HepG2 (cell line): ENCODE data around the gene SEMA6B. TPM values are rescaled to one million over a fixed set of nuclear protein-coding genes. Genes with fewer than 3 reads are reported as not detected.

ENCODE experiments used
- ATAC-seq: fragments of 200-7000 bp; cut with Tn5 transposase; 3 replicates; pipeline ENCODE4 v1.9.1; 2020; ENCODE audit warnings: mild to moderate bottlenecking, moderate library complexity
- BruUV-seq: library from RNA; stranded (reverse); fragments of 400-500 nt; replicated peaks from 2 replicates; lab custom pipeline; 2021; lab: Mats Ljungman, UMichigan
- CTCF ChIA-PET: fragments of 300-600 bp; formaldehyde crosslinking; extraction: SDS; loops from one replicate; lab custom pipeline; 2021; ENCODE audit warnings: low total read pairs, inconsistent platforms, low intra/inter-chr PET ratio; lab: Yijun Ruan, JAX
- POLR2A ChIA-PET: fragments of 350-600 bp; sonication (Branson Sonifier 250); formaldehyde crosslinking; loops from one replicate; lab custom pipeline; 2020; ENCODE audit warnings: antibody characterized with exemption, inconsistent platforms; lab: Yijun Ruan, JAX
- DNase-seq: peaks from one replicate; pipeline ENCODE4 v3.0.0-alpha.2; 2015; ENCODE audit warnings: low spot score
- FAIRE-seq: peaks from 3 replicates; lab custom pipeline; 2011; peaks lifted over from hg19 to GRCh38; lab: Jason Lieb, UNC
- H2AFZ ChIP-seq: one replicate; pipeline ENCODE4 v1.6.1; 2011; ENCODE audit warnings: low read length, inconsistent platforms
- H3K27ac ChIP-seq: fragments of 300-600 bp; 3 replicates; pipeline ENCODE4 v1.8.0; 2011; ENCODE audit warnings: mixed run types, mild to moderate bottlenecking, mixed read lengths, low read length, inconsistent platforms; ENCODE audit not compliant: insufficient read depth; ENCODE audit errors: extremely low read length
- H3K27me3 ChIP-seq, 2 experiments: fragments of 200-600 bp in 1 of 2; 2 replicates in 1 of 2; 3 replicates in 1 of 2; pipeline versions ENCODE4 v1.6.0 to v1.8.0; 2011; ENCODE audit warnings: low read length in 2 of 2, mild to moderate bottlenecking in 2 of 2, moderate library complexity in 2 of 2, inconsistent platforms in 1 of 2; ENCODE audit not compliant: insufficient read depth in 2 of 2, control insufficient read depth in 1 of 2
- H3K36me3 ChIP-seq, 2 experiments: fragments of 200-600 bp in 1 of 2; replicated peaks in 1 of 2; 2 replicates in 1 of 2; 3 replicates in 1 of 2; pipeline versions ENCODE4 v1.5.1 to v1.8.0; 2011; ENCODE audit warnings: low read length in 2 of 2, inconsistent platforms in 1 of 2; ENCODE audit not compliant: insufficient read depth in 2 of 2, control insufficient read depth in 1 of 2
- H3K4me1 ChIP-seq: 2 replicates; pipeline ENCODE4 v1.5.1; 2012; ENCODE audit warnings: low read length, inconsistent platforms; ENCODE audit not compliant: insufficient read depth
- H3K4me2 ChIP-seq: 2 replicates; pipeline ENCODE4 v1.6.0; 2011; ENCODE audit warnings: low read depth, low read length, inconsistent platforms
- H3K4me3 ChIP-seq, 3 experiments: fragments of 200-600 bp in 1 of 3; sonication (generic), shearing (Covaris generic) in 1 of 3; replicated peaks in 1 of 3; 2 replicates each; pipeline ENCODE4 v1.5.1; 2011 to 2016; ENCODE audit warnings: low read length in 3 of 3, inconsistent platforms in 2 of 3, low read depth in 2 of 3, mild to moderate bottlenecking in 2 of 3, control low read depth in 1 of 3, mixed read lengths in 1 of 3; ENCODE audit not compliant: insufficient read depth in 1 of 3
- H3K79me2 ChIP-seq: one replicate; pipeline ENCODE4 v1.6.1; 2011; ENCODE audit warnings: low read length, inconsistent platforms; ENCODE audit not compliant: insufficient read depth
- H3K9ac ChIP-seq: 2 replicates; pipeline ENCODE4 v1.6.0; 2011; ENCODE audit warnings: mild to moderate bottlenecking, low read depth, low read length, inconsistent platforms; ENCODE audit not compliant: insufficient read depth
- H3K9me3 ChIP-seq: 2 replicates; pipeline ENCODE4 v1.5.1; 2012; ENCODE audit warnings: mild to moderate bottlenecking, low read length
- H4K20me1 ChIP-seq: 2 replicates; pipeline ENCODE4 v1.6.0; 2011; ENCODE audit warnings: inconsistent platforms, mild to moderate bottlenecking, low read length, moderate library complexity; ENCODE audit not compliant: insufficient read depth
- AGO2 ChIP-seq: fragments of 200-400 bp; formaldehyde crosslinking; optimal IDR thresholded peaks from 2 replicates; pipeline ENCODE3; 2017; ENCODE audit warnings: mild to moderate bottlenecking, low read depth, low read length, moderate library complexity
- CENPX ChIP-seq: sonication (generic); formaldehyde crosslinking; IDR thresholded peaks from 2 replicates; pipeline ENCODE4 v1.9.0; 2021; ENCODE audit warnings: mild to moderate bottlenecking, missing genetic modification reagents, moderate library complexity
- MBD4 ChIP-seq: IDR thresholded peaks from 2 replicates; pipeline ENCODE4 v1.6.1; 2012; ENCODE audit warnings: low read length, inconsistent platforms, borderline replicate concordance
- RBFOX2 ChIP-seq: fragments of 200-400 bp; formaldehyde crosslinking; IDR thresholded peaks from 2 replicates; pipeline ENCODE4 v1.6.1; 2017; ENCODE audit warnings: low read depth, mild to moderate bottlenecking, low read length
- REPIN1 ChIP-seq: sonication (generic); formaldehyde crosslinking; IDR thresholded peaks from 2 replicates; pipeline ENCODE4 v1.8.0; 2022; ENCODE audit warnings: missing genetic modification reagents, low read depth, mild to moderate bottlenecking, borderline replicate concordance
- ZFX ChIP-seq: sonication (generic); formaldehyde crosslinking; IDR thresholded peaks from 2 replicates; pipeline ENCODE4 v1.4.0; 2020; ENCODE audit warnings: mild to moderate bottlenecking, low read depth, missing genetic modification reagents, moderate library complexity
- ZNF138 ChIP-seq: sonication (generic); formaldehyde crosslinking; IDR thresholded peaks from 2 replicates; pipeline ENCODE4 v1.5.0; 2020; ENCODE audit warnings: mild to moderate bottlenecking, low read depth, missing genetic modification reagents
- ZNF282 ChIP-seq: fragments of 450-650 bp; IDR thresholded peaks from 2 replicates; pipeline ENCODE4 v1.6.1; 2018; ENCODE audit not compliant: partially characterized antibody
- ZNF605 ChIP-seq: sonication (generic); formaldehyde crosslinking; IDR thresholded peaks from 2 replicates; pipeline ENCODE4 v1.8.0; 2022; ENCODE audit warnings: mild to moderate bottlenecking, missing genetic modification reagents
- ZNF614 ChIP-seq: IDR thresholded peaks from 2 replicates; pipeline ENCODE4 v1.6.1; 2018; ENCODE audit warnings: missing biosample characterization, missing genetic modification reagents, inconsistent platforms, borderline replicate concordance
- ZNF766 ChIP-seq: sonication (generic); formaldehyde crosslinking; IDR thresholded peaks from 2 replicates; pipeline ENCODE4 v1.5.0; 2020; ENCODE audit warnings: missing genetic modification reagents, borderline replicate concordance
- WGBS: methylation state at CpG from one replicate; pipeline ENCODE4 v1.1.6; 2017; ENCODE audit warnings: low lambda C conversion rate; 5-methylcytosine and 5-hydroxymethylcytosine counted together
- in situ Hi-C: cut with HindIII; loops from 2 replicates; pipeline ENCODE4 v1.10.0; 2017; ENCODE audit warnings: low pct_unique_long_range_greater_than_20kb; ENCODE audit not compliant: extremely low pct_ligation_motif_present
- intact Hi-C: fragments of 100-400 bp; cut with micrococcal nuclease; formaldehyde crosslinking; loops from one replicate; pipeline ENCODE4 v1.10.0; 2022; ENCODE audit not compliant: unreplicated experiment
- polyA plus RNA-seq, 8 experiments: library from polyadenylated mRNA; depleted of rRNA in 3 of 8; stranded (reverse) in 7 of 8; unstranded in 1 of 8; fragments of >200 nt; fragmentation: Illumina TruSeq in 4 of 8; extraction: Trizol in 4 of 8; gene quantifications; 2 replicates each; pipeline versions ENCODE4 v1.2.1 to v1.2.3, GENCODE V29; 2011 to 2016; ENCODE audit warnings: low read depth in 4 of 8, missing spikeins in 1 of 8, mixed read lengths in 1 of 8; ENCODE audit not compliant: insufficient read depth in 1 of 8
- total RNA-seq, 5 experiments: library from RNA; depleted of rRNA; stranded (reverse); fragments of >200 nt; fragmentation: Illumina TruSeq; extraction: Trizol; gene quantifications; 2 replicates each; pipeline ENCODE4 v1.2.3, GENCODE V29; 2016; ENCODE audit warnings: low read depth in 1 of 5
- TF ChIP-seq, protein P1 (sequence below): sonication (generic); formaldehyde crosslinking; IDR thresholded peaks from 2 replicates; pipeline ENCODE4 v1.5.0; 2020; ENCODE audit warnings: mild to moderate bottlenecking, missing genetic modification reagents

The SEMA6B gene
- total and polyA plus RNA-seq, 2 of the 13 experiments (the other 11 are each of a cell fraction or from before 2014, with no cell fraction given) = 45.5 to 67.1 TPM

DNA sequence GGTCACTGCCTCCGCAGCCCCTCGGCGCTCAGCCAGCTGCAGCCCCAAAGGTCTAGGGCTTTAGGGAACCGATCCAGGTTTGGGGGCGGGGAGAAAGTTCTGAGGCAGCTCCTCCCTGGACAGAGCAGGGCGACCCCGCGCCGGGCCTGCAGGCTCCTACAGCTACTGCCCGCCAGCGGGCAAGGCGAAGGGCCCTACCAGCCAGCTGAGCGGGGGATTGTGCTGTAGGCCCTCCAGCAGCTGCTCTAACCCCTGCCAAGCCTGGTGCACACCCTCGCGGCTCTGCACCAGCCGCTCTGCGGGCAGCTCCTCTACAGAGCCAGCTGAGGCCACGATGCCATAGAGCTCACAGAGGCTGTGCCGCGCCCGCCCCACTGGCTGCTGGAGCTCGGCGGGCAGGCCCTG, 55.2 kb downstream of the SEMA6B start:
- no TSS peak for BruUV-seq
- no peak for FAIRE-seq
- H3K27me3 ChIP-seq = no peaks in the 10 kb centered on the region
- no peak for TF ChIP-seq ZNF138 (CRISPR knock-in tag)
- TF ChIP-seq ZNF766 (CRISPR knock-in tag) = no peak
- no peak for TF ChIP-seq ZNF614 (CRISPR knock-in tag)
- TF ChIP-seq RBFOX2 = 0 out of 2 replicates have a peak, but pooled peaks have one; percentile 39
- no peak for TF ChIP-seq CENPX (CRISPR knock-in tag)
- no peak for TF ChIP-seq REPIN1 (CRISPR knock-in tag)
- TF ChIP-seq AGO2 = peak; percentile 84
- no peak for TF ChIP-seq ZNF282
- no peak for TF ChIP-seq ZNF605
- no peak for TF ChIP-seq MBD4
- TF ChIP-seq, protein P1, sequence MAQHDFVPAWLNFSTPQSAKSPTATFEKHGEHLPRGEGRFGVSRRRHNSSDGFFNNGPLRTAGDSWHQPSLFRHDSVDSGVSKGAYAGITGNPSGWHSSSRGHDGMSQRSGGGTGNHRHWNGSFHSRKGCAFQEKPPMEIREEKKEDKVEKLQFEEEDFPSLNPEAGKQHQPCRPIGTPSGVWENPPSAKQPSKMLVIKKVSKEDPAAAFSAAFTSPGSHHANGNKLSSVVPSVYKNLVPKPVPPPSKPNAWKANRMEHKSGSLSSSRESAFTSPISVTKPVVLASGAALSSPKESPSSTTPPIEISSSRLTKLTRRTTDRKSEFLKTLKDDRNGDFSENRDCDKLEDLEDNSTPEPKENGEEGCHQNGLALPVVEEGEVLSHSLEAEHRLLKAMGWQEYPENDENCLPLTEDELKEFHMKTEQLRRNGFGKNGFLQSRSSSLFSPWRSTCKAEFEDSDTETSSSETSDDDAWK (CRISPR knock-in tag) = no peak
- no peak for TF ChIP-seq ZFX (CRISPR knock-in tag)
- no peak overlapping the region for H3K9ac ChIP-seq
- no peaks in the 10 kb centered on the region for H3K9me3 ChIP-seq
- peaks cover 4 to 15% of the 10 kb centered on the region in 2 experiments; a peak in 2 of 5 replicates for H3K36me3 ChIP-seq
- DNase-seq = no peak
- no peaks in the 10 kb centered on the region for H3K4me1 ChIP-seq
- no CpG with 5 or more reads among the region's 23 CpGs for WGBS
- H2AFZ ChIP-seq = no peak overlapping the region
- CTCF ChIA-PET = no interaction called here
- no peak overlapping the region for H3K4me3 ChIP-seq
- no peak overlapping the region for H3K27ac ChIP-seq
- no peak overlapping the region for H3K4me2 ChIP-seq
- intact Hi-C loops = no loop called here
- in situ Hi-C loops = no loop called here
- H4K20me1 ChIP-seq = no peaks in the 10 kb centered on the region
- no peak for ATAC-seq
- H3K79me2 ChIP-seq = no peaks in the 10 kb centered on the region
- POLR2A ChIA-PET = interaction anchor here (0.7 to 1.2 kb wide), 2 partner anchors 14 to 33 kb away, joined by 3 read pairs; partner anchors contain the start of gene PLIN4
